HCT116 (cell line): ENCODE measurements around the gene TENM4. TPM values are rescaled to one million over a fixed set of nuclear protein-coding genes. Genes with fewer than 3 reads are reported as not detected.

Experiments used
- ATAC-seq: fragments of 200-7000 bp; cut with Tn5 transposase; 2 replicates; pipeline ENCODE4 v1.9.1; 2020; ENCODE audit warnings: mild to moderate bottlenecking, moderate library complexity
- BruUV-seq: library from RNA; stranded (reverse); fragments of 400-500 nt; replicated peaks from 2 replicates; lab custom pipeline; 2021; lab: Mats Ljungman, UMichigan
- CTCF ChIA-PET: fragments of 300-600 bp; sonication (Branson Sonifier 250); formaldehyde crosslinking; loops from one replicate; lab custom pipeline; 2021; ENCODE audit warnings: antibody characterized with exemption; lab: Charles Lee
- POLR2A ChIA-PET: fragments of 300-600, 350-600 bp; sonication (Branson Sonifier 250); formaldehyde crosslinking; loops from one replicate; lab custom pipeline; 2021; ENCODE audit warnings: antibody characterized with exemption; lab: Charles Lee
- RAD21 ChIA-PET, 2 experiments: fragments of 300-600 bp; sonication (Branson Sonifier 250); formaldehyde crosslinking; loops; one replicate each; lab custom pipeline; 2023; ENCODE audit warnings: low total read pairs in 2 of 2; ENCODE audit not compliant: uncharacterized antibody in 2 of 2, unreplicated experiment in 2 of 2, low non-redundant PET in 1 of 2; lab: Charles Lee
- DNase-seq: peaks from one replicate; pipeline ENCODE4 v3.0.0-alpha.2; 2010; ENCODE audit warnings: low read depth, low spot score
- H2AFZ ChIP-seq: fragments of 200-600 bp; shearing (Covaris generic), sonication (generic); 2 replicates; pipeline ENCODE4 v1.6.1; 2017; ENCODE audit warnings: low read depth, mixed run types, mixed read lengths, antibody characterized with exemption, low read length; ENCODE audit not compliant: poor library complexity, severe bottlenecking
- H3K27ac ChIP-seq: 2 replicates; pipeline ENCODE4 v1.5.1; 2012; ENCODE audit warnings: low read depth, low read length
- H3K27me3 ChIP-seq: fragments of 200-600 bp; sonication (generic); 2 replicates; pipeline ENCODE4 v1.6.1; 2016; ENCODE audit warnings: mixed run types, low read length, mixed read lengths; ENCODE audit not compliant: insufficient read depth
- H3K36me3 ChIP-seq, 2 experiments: fragments of 200-500 bp in 1 of 2; fragments of 200-600 bp in 1 of 2; sonication (Bioruptor generic) in 1 of 2; sonication (generic) in 1 of 2; 2 replicates each; pipeline versions ENCODE4 v1.5.1 to v1.6.1; 2014 to 2016; ENCODE audit warnings: low read length in 2 of 2, inconsistent platforms in 1 of 2, mixed read lengths in 1 of 2, mixed run types in 1 of 2; ENCODE audit not compliant: insufficient read depth in 2 of 2, control insufficient read depth in 1 of 2
- H3K4me1 ChIP-seq, 2 experiments: fragments of 200-600 bp in 1 of 2; sonication (generic) in 1 of 2; 2 replicates each; pipeline versions ENCODE4 v1.5.1 to v1.6.1; 2012 to 2017; ENCODE audit warnings: low read length in 2 of 2, inconsistent platforms in 1 of 2, mild to moderate bottlenecking in 1 of 2, mixed read lengths in 1 of 2, mixed run types in 1 of 2, moderate library complexity in 1 of 2; ENCODE audit not compliant: insufficient read depth in 2 of 2, control insufficient read depth in 1 of 2
- H3K4me2 ChIP-seq: fragments of 200-600 bp; sonication (generic); 2 replicates; pipeline ENCODE4 v1.6.1; 2017; ENCODE audit warnings: mixed run types, low read length, mixed read lengths
- H3K4me3 ChIP-seq, 2 experiments: fragments of 200-600 bp in 1 of 2; sonication (generic) in 1 of 2; replicated peaks in 1 of 2; 2 replicates each; pipeline ENCODE4 v1.5.1; 2011 to 2016; ENCODE audit warnings: low read length in 2 of 2, control low read depth in 1 of 2, low read depth in 1 of 2, mild to moderate bottlenecking in 1 of 2, mixed read lengths in 1 of 2, mixed run types in 1 of 2
- H3K79me2 ChIP-seq: fragments of 200-600 bp; sonication (generic); 2 replicates; pipeline ENCODE4 v1.6.1; 2017; ENCODE audit warnings: mild to moderate bottlenecking, mixed run types, low read length, moderate library complexity, mixed read lengths; ENCODE audit not compliant: insufficient read depth
- H3K9ac ChIP-seq: fragments of 200-600 bp; sonication (generic); 2 replicates; pipeline ENCODE4 v1.6.1; 2016; ENCODE audit warnings: low read length, mixed read lengths
- H3K9me2 ChIP-seq: fragments of 200-600 bp; sonication (generic), shearing (Covaris generic); 2 replicates; pipeline ENCODE4 v1.6.1; 2017; ENCODE audit warnings: mixed run types, mild to moderate bottlenecking, moderate library complexity; ENCODE audit not compliant: insufficient read depth
- H3K9me3 ChIP-seq, 2 experiments: fragments of 200-500 bp in 1 of 2; fragments of 200-600 bp in 1 of 2; sonication (Bioruptor generic) in 1 of 2; sonication (generic) in 1 of 2; 2 replicates each; pipeline ENCODE4 v1.6.1; 2014 to 2017; ENCODE audit warnings: low read length in 2 of 2, mixed read lengths in 2 of 2, inconsistent platforms in 1 of 2, low read depth in 1 of 2, mild to moderate bottlenecking in 1 of 2, mixed run types in 1 of 2, moderate library complexity in 1 of 2; ENCODE audit not compliant: control insufficient read depth in 1 of 2, insufficient read depth in 1 of 2
- H4K20me1 ChIP-seq: fragments of 200-600 bp; sonication (generic), shearing (Covaris generic); 2 replicates; pipeline ENCODE4 v1.6.1; 2017; ENCODE audit warnings: mixed run types, mild to moderate bottlenecking, moderate library complexity; ENCODE audit not compliant: insufficient read depth
- ATF3 ChIP-seq: IDR thresholded peaks from 2 replicates; pipeline ENCODE4 v1.6.1; 2012
- EGR1 ChIP-seq: IDR thresholded peaks from 2 replicates; pipeline ENCODE4 v1.6.1; 2012; ENCODE audit warnings: low read depth
- ELF1 ChIP-seq: IDR thresholded peaks from 2 replicates; pipeline ENCODE4 v1.6.1; 2012; ENCODE audit warnings: low read depth, borderline replicate concordance
- EZH2 ChIP-seq: fragments of 200-600 bp; sonication (generic); IDR thresholded peaks from 2 replicates; pipeline ENCODE4 v1.6.1; 2017; ENCODE audit warnings: antibody characterized with exemption, mixed run types
- EZH2phosphoT487 ChIP-seq: fragments of 200-600 bp; IDR thresholded peaks from 2 replicates; pipeline ENCODE4 v1.6.1; 2018; ENCODE audit warnings: antibody characterized with exemption, borderline replicate concordance
- FOSL1 ChIP-seq: IDR thresholded peaks from 2 replicates; pipeline ENCODE4 v1.6.1; 2012; ENCODE audit warnings: low read depth
- MAX ChIP-seq: IDR thresholded peaks from 2 replicates; pipeline ENCODE4 v1.6.1; 2012
- POLR2A ChIP-seq: IDR thresholded peaks from 2 replicates; pipeline ENCODE4 v1.7.0; 2011; ENCODE audit warnings: borderline replicate concordance; ENCODE audit not compliant: insufficient read depth, insufficient read length; ENCODE audit errors: extremely low read depth
- POLR2AphosphoS5 ChIP-seq: IDR thresholded peaks from 2 replicates; pipeline ENCODE4 v1.6.1; 2011; ENCODE audit warnings: mild to moderate bottlenecking, low read depth, low read length, moderate library complexity
- SRF ChIP-seq: IDR thresholded peaks from 2 replicates; pipeline ENCODE4 v1.6.1; 2012; ENCODE audit warnings: low read depth
- TCF7L2 ChIP-seq: IDR thresholded peaks from 2 replicates; pipeline ENCODE4 v1.7.0; 2011; ENCODE audit warnings: borderline replicate concordance, inconsistent platforms; ENCODE audit not compliant: insufficient read depth, insufficient read length; ENCODE audit errors: extremely low read depth
- YY1 ChIP-seq: IDR thresholded peaks from 2 replicates; pipeline ENCODE4 v1.6.1; 2011; ENCODE audit warnings: low read length, low read depth, moderate library complexity, mild to moderate bottlenecking; ENCODE audit not compliant: insufficient replicate concordance; ENCODE audit errors: extremely low read depth
- ZBTB33 ChIP-seq: IDR thresholded peaks from 2 replicates; pipeline ENCODE4 v1.6.1; 2011; ENCODE audit warnings: mild to moderate bottlenecking, low read length, moderate library complexity; ENCODE audit not compliant: insufficient replicate concordance; ENCODE audit errors: extremely low read depth
- ZFX ChIP-seq: fragments of 450-650 bp; IDR thresholded peaks from 2 replicates; pipeline ENCODE4 v1.6.1; 2017
- ZNF274 ChIP-seq: fragments of 200-500 bp; sonication (Bioruptor generic); IDR thresholded peaks from 2 replicates; pipeline ENCODE4 v1.6.1; 2014; ENCODE audit warnings: mild to moderate bottlenecking, low read depth, low read length, inconsistent platforms
- intact Hi-C: fragments of 100-400 bp; cut with micrococcal nuclease; formaldehyde crosslinking; loops from 2 replicates; pipeline ENCODE4 v1.10.0; 2022
- total RNA-seq: library from RNA; stranded (reverse); gene quantifications from one replicate; pipeline ENCODE4 v1.2.1, GENCODE V29; 2021; ENCODE audit not compliant: unreplicated experiment

The TENM4 gene
- total RNA-seq, 1 experiment from 2014 or later: 0.05 TPM

GRCh38 chr11:78909386-78909785, 531.4 kb downstream of the TENM4 start:
- RAD21 ChIA-PET: no interaction called here
- Histone ChIP-seq H3K9me2 (no peaks in the 10 kb centered on the region), H3K27me3 (peaks cover 38% of the 10 kb centered on the region; the same call in 1 of the 2 replicates), H3K36me3 (no peaks in the 10 kb centered on the region), H3K4me1 (no peaks in the 10 kb centered on the region), H3K4me3 (no peak overlapping the region), H3K9ac (no peak overlapping the region), H3K27ac (no peak overlapping the region), H2AFZ (no peak overlapping the region), H4K20me1 (no peaks in the 10 kb centered on the region), H3K9me3 (no peaks in the 10 kb centered on the region), H3K4me2 (no peak overlapping the region), H3K79me2 (no peaks in the 10 kb centered on the region)
- no peak for TF ChIP-seq EZH2phosphoT487
- no peak for TF ChIP-seq EGR1
- no peak for TF ChIP-seq TCF7L2
- TF ChIP-seq ATF3: no peak
- no peak for TF ChIP-seq MAX
- TF ChIP-seq ELF1: no peak
- ATAC-seq (no peak), DNase-seq (no peak)
- CTCF ChIA-PET: no interaction called here
- BruUV-seq: no TSS peak
- intact Hi-C loops: no loop called here
- POLR2A ChIA-PET: no interaction called here

GRCh38 chr11:78907636-78908035, 533.2 kb downstream of the TENM4 start:
- DNase-seq (no peak), ATAC-seq (no peak)
- POLR2A ChIA-PET: no interaction called here
- TF ChIP-seq FOSL1: no peak
- TF ChIP-seq POLR2AphosphoS5: no peak
- TF ChIP-seq EZH2: no peak
- TF ChIP-seq POLR2A: no peak
- no peak for TF ChIP-seq YY1
- TF ChIP-seq ZNF274: no peak
- TF ChIP-seq ZFX: no peak
- no peak for TF ChIP-seq ZBTB33
- TF ChIP-seq SRF: no peak
- TF ChIP-seq ATF3: no peak
- TF ChIP-seq TCF7L2: no peak

More at GRCh38 chr11:78907636-78908035, 533.2 kb downstream of the TENM4 start:
- Histone ChIP-seq H3K4me1 (no peaks in the 10 kb centered on the region), H2AFZ (no peak overlapping the region), H3K79me2 (no peaks in the 10 kb centered on the region), H3K36me3 (no peaks in the 10 kb centered on the region), H3K27ac (no peak overlapping the region), H3K4me3 (no peak overlapping the region), H3K27me3 (peaks cover 22% of the 10 kb centered on the region; the same call in 1 of the 2 replicates), H3K4me2 (no peak overlapping the region), H3K9me2 (no peaks in the 10 kb centered on the region), H3K9ac (no peak overlapping the region), H3K9me3 (no peaks in the 10 kb centered on the region), H4K20me1 (no peaks in the 10 kb centered on the region)
- ChIA-PET CTCF (no interaction called here), RAD21 (no interaction called here)
- no TSS peak for BruUV-seq
- intact Hi-C loops: no loop called here
